Karpas-422 (cell line): ENCODE results near the gene OBSCN. TPM values are rescaled to one million over a fixed set of nuclear protein-coding genes. Genes with fewer than 3 reads are reported as not detected.

Experiments used
- DNase-seq: peaks from one replicate; pipeline ENCODE4 v3.0.0-alpha.2; 2015
- H2AFZ ChIP-seq: fragments of 200-600 bp; sonication (generic); 2 replicates; pipeline ENCODE4 v1.6.1; 2014; ENCODE audit warnings: antibody characterized with exemption, low read length, mixed read lengths
- H3K27ac ChIP-seq: fragments of 200-600 bp; sonication (generic); 2 replicates; pipeline ENCODE4 v1.5.1; 2014; ENCODE audit warnings: mild to moderate bottlenecking, low read length, moderate library complexity
- H3K27me3 ChIP-seq: fragments of 200-600 bp; sonication (generic); 2 replicates; pipeline ENCODE4 v1.6.1; 2014; ENCODE audit warnings: low read length, mixed read lengths
- H3K36me3 ChIP-seq: fragments of 200-600 bp; sonication (generic); 2 replicates; pipeline ENCODE4 v1.6.1; 2014; ENCODE audit warnings: low read length, mixed read lengths; ENCODE audit not compliant: insufficient read depth
- H3K4me1 ChIP-seq: fragments of 200-600 bp; sonication (generic); 2 replicates; pipeline ENCODE4 v1.6.1; 2014; ENCODE audit warnings: mild to moderate bottlenecking, low read length, mixed read lengths
- H3K4me2 ChIP-seq: fragments of 200-600 bp; sonication (generic); 2 replicates; pipeline ENCODE4 v1.6.1; 2014; ENCODE audit warnings: low read length, low read depth, mild to moderate bottlenecking; ENCODE audit not compliant: poor library complexity, severe bottlenecking
- H3K4me3 ChIP-seq: fragments of 200-600 bp; sonication (generic); 2 replicates; pipeline ENCODE4 v1.5.1; 2014; ENCODE audit warnings: mild to moderate bottlenecking, antibody characterized with exemption, low read length, mixed read lengths
- H3K79me2 ChIP-seq: fragments of 200-600 bp; sonication (generic); 2 replicates; pipeline ENCODE4 v1.6.1; 2014; ENCODE audit warnings: mild to moderate bottlenecking, low read length, mixed read lengths
- H3K9ac ChIP-seq: fragments of 200-600 bp; sonication (generic); 2 replicates; pipeline ENCODE4 v1.6.0; 2014; ENCODE audit warnings: low read length
- H3K9me2 ChIP-seq: fragments of 200-600 bp; sonication (generic), shearing (Covaris generic); replicated peaks from 2 replicates; pipeline ENCODE4 v1.6.0; 2014; ENCODE audit warnings: mild to moderate bottlenecking, low read length, moderate library complexity; ENCODE audit not compliant: insufficient read depth
- H3K9me3 ChIP-seq: fragments of 300-700, 200-600 bp; sonication (generic); 2 replicates; pipeline ENCODE4 v1.6.1; 2014; ENCODE audit warnings: low read length, mixed read lengths
- H4K20me1 ChIP-seq: fragments of 200-600 bp; sonication (generic); 2 replicates; pipeline ENCODE4 v1.6.1; 2014; ENCODE audit warnings: mild to moderate bottlenecking, antibody characterized with exemption, low read length, low read depth; ENCODE audit not compliant: insufficient read depth
- total RNA-seq: library from RNA; depleted of rRNA; stranded (reverse); fragments of >200 nt; shearing (Covaris generic); gene quantifications from 2 replicates; pipeline ENCODE4 v1.2.3, GENCODE V29; 2014; ENCODE audit warnings: low replicate concordance

Gene OBSCN
- total RNA-seq, 1 experiment from 2014 or later, result 17.5 TPM

- peaks cover 8% of the 10 kb centered on the region for H3K4me1 ChIP-seq
- no peak overlapping the region for H3K4me3 ChIP-seq
- no peaks in the 10 kb centered on the region for H3K9me2 ChIP-seq
- no peak overlapping the region for H3K4me2 ChIP-seq
- no peak overlapping the region for H3K27ac ChIP-seq
- no peaks in the 10 kb centered on the region for H3K27me3 ChIP-seq
- DNase-seq, result no peak
- H3K36me3 ChIP-seq, result no peaks in the 10 kb centered on the region
- no peak overlapping the region for H3K9ac ChIP-seq
- no peaks in the 10 kb centered on the region; the same call in 1 of the 2 replicates for H4K20me1 ChIP-seq
- no peak overlapping the region for H2AFZ ChIP-seq
- H3K79me2 ChIP-seq, result peaks cover 8% of the 10 kb centered on the region
- H3K9me3 ChIP-seq, result no peaks in the 10 kb centered on the region
Observed at GRCh38 chr1:228411121-228411520, 203.3 kb downstream of the OBSCN start.

GRCh38 chr1:228411548-228412430, 203.9 kb downstream of the OBSCN start:
- H3K27me3 ChIP-seq, result no peaks in the 10 kb centered on the region
- peaks cover 8% of the 10 kb centered on the region for H3K4me1 ChIP-seq
- H3K4me2 ChIP-seq, result no peak overlapping the region
- H3K27ac ChIP-seq, result no peak overlapping the region
- H3K4me3 ChIP-seq, result no peak overlapping the region
- H4K20me1 ChIP-seq, result no peaks in the 10 kb centered on the region
- H3K9me3 ChIP-seq, result no peaks in the 10 kb centered on the region
- H3K79me2 ChIP-seq, result peaks cover 3% of the 10 kb centered on the region; the same call in 1 of the 2 replicates
- H3K9me2 ChIP-seq, result no peaks in the 10 kb centered on the region
- H3K9ac ChIP-seq, result no peak overlapping the region
- no peaks in the 10 kb centered on the region for H3K36me3 ChIP-seq
- H2AFZ ChIP-seq, result no peak overlapping the region
- DNase-seq, result no peak

GRCh38 chr1:228413241-228414010, 205.6 kb downstream of the OBSCN start:
- Histone ChIP-seq H3K4me1 (no peaks in the 10 kb centered on the region), H3K9ac (no peak overlapping the region), H3K4me3 (no peak overlapping the region), H3K36me3 (no peaks in the 10 kb centered on the region), H3K4me2 (no peak overlapping the region), H3K79me2 (no peaks in the 10 kb centered on the region), H3K9me2 (no peaks in the 10 kb centered on the region), H2AFZ (no peak overlapping the region), H3K9me3 (no peaks in the 10 kb centered on the region), H3K27ac (no peak overlapping the region), H4K20me1 (no peaks in the 10 kb centered on the region), H3K27me3 (no peaks in the 10 kb centered on the region)
- DNase-seq, result no peak

GRCh38 chr1:228414511-228415211, 206.8 kb downstream of the OBSCN start:
- DNase-seq, result no peak
- no peaks in the 10 kb centered on the region for H3K9me2 ChIP-seq
- no peak overlapping the region for H3K9ac ChIP-seq
- H3K27ac ChIP-seq, result no peak overlapping the region
- no peaks in the 10 kb centered on the region for H3K79me2 ChIP-seq
- H3K4me1 ChIP-seq, result no peaks in the 10 kb centered on the region
- no peaks in the 10 kb centered on the region for H4K20me1 ChIP-seq
- H2AFZ ChIP-seq, result no peak overlapping the region
- no peaks in the 10 kb centered on the region for H3K36me3 ChIP-seq
- no peak overlapping the region for H3K4me2 ChIP-seq
- H3K9me3 ChIP-seq, result no peaks in the 10 kb centered on the region
- H3K4me3 ChIP-seq, result no peak overlapping the region
- H3K27me3 ChIP-seq, result no peaks in the 10 kb centered on the region

- no peaks in the 10 kb centered on the region for H3K79me2 ChIP-seq
- no peak overlapping the region for H3K9ac ChIP-seq
- H3K4me3 ChIP-seq, result no peak overlapping the region
- H3K9me2 ChIP-seq, result no peaks in the 10 kb centered on the region
- H3K4me1 ChIP-seq, result no peaks in the 10 kb centered on the region
- no peaks in the 10 kb centered on the region for H3K9me3 ChIP-seq
- H3K4me2 ChIP-seq, result no peak overlapping the region
- no peaks in the 10 kb centered on the region for H3K27me3 ChIP-seq
- no peaks in the 10 kb centered on the region for H4K20me1 ChIP-seq
- H2AFZ ChIP-seq, result no peak overlapping the region
- H3K36me3 ChIP-seq, result no peaks in the 10 kb centered on the region
- DNase-seq, result no peak
- H3K27ac ChIP-seq, result no peak overlapping the region
Observed at GRCh38 chr1:228415221-228415620, 207.4 kb downstream of the OBSCN start.

GRCh38 chr1:228415853-228416216, 208.0 kb downstream of the OBSCN start:
- H3K79me2 ChIP-seq, result no peaks in the 10 kb centered on the region
- no peaks in the 10 kb centered on the region for H4K20me1 ChIP-seq
- no peak overlapping the region for H3K27ac ChIP-seq
- no peaks in the 10 kb centered on the region for H3K27me3 ChIP-seq
- DNase-seq, result no peak
- no peaks in the 10 kb centered on the region for H3K9me2 ChIP-seq
- H3K4me1 ChIP-seq, result no peaks in the 10 kb centered on the region
- H3K4me3 ChIP-seq, result no peak overlapping the region
- no peaks in the 10 kb centered on the region for H3K9me3 ChIP-seq
- H3K4me2 ChIP-seq, result no peak overlapping the region
- no peak overlapping the region for H2AFZ ChIP-seq
- H3K9ac ChIP-seq, result no peak overlapping the region
- H3K36me3 ChIP-seq, result no peaks in the 10 kb centered on the region

- Histone ChIP-seq H3K9me3 (no peaks in the 10 kb centered on the region), H3K9me2 (no peaks in the 10 kb centered on the region), H4K20me1 (no peaks in the 10 kb centered on the region), H3K4me1 (no peaks in the 10 kb centered on the region), H3K27me3 (no peaks in the 10 kb centered on the region), H3K4me2 (no peak within 1 kb of the TSS), H3K79me2 (no peaks in the 10 kb centered on the region), H3K4me3 (no peak within 1 kb of the TSS), H3K36me3 (no peaks in the 10 kb centered on the region), H3K9ac (no peak within 1 kb of the TSS), H3K27ac (no peak within 1 kb of the TSS), H2AFZ (no peak within 1 kb of the TSS)
- no peak for DNase-seq
Observed at GRCh38 chr1:228416217-228416933, 208.5 kb downstream of the OBSCN start, which contains the start of gene TRIM17. TSS of gene TRIM17 (minus strand) at chr1:228416861. CDS start at chr1:228415072, 1,789 bp downstream.
